HepG2 (cell line): ENCODE results near the gene PIAS3. TPM values are rescaled to one million over a fixed set of nuclear protein-coding genes. Genes with fewer than 3 reads are reported as not detected.
A peak's percentile ranks its signal among the peaks of the same experiment; 100 is the strongest.

Experiments used
- CREM ChIP-seq, 2 experiments: sonication (generic) in 1 of 2; formaldehyde crosslinking in 1 of 2; IDR thresholded peaks; 2 replicates each; pipeline versions ENCODE4 v1.4.0 to v1.6.1; 2016 to 2020; ENCODE audit warnings: antibody characterized with exemption in 1 of 2, mild to moderate bottlenecking in 1 of 2, missing genetic modification reagents in 1 of 2
- GPBP1L1 ChIP-seq: sonication (generic); formaldehyde crosslinking; IDR thresholded peaks from 2 replicates; pipeline ENCODE4 v1.5.0; 2020; ENCODE audit warnings: mild to moderate bottlenecking, missing genetic modification reagents
- HMGXB3 ChIP-seq: sonication (generic); formaldehyde crosslinking; IDR thresholded peaks from 2 replicates; pipeline ENCODE4 v1.4.0; 2020; ENCODE audit warnings: missing genetic modification reagents, borderline replicate concordance
- NFYC ChIP-seq: IDR thresholded peaks from 2 replicates; pipeline ENCODE4 v1.6.1; 2016; ENCODE audit warnings: missing genetic modification reagents, missing compliant biosample characterization
- NR3C1 ChIP-seq: sonication (generic); formaldehyde crosslinking; IDR thresholded peaks from 2 replicates; pipeline ENCODE4 v1.4.0; 2020; ENCODE audit warnings: missing genetic modification reagents
- ZHX2 ChIP-seq, 2 experiments: sonication (generic) in 1 of 2; formaldehyde crosslinking in 1 of 2; IDR thresholded peaks; 2 replicates each; pipeline versions ENCODE4 v1.6.1 to v1.9.0; 2014 to 2022; ENCODE audit warnings: antibody characterized with exemption in 1 of 2, borderline replicate concordance in 1 of 2, inconsistent platforms in 1 of 2, low read depth in 1 of 2, missing genetic modification reagents in 1 of 2
- ZNF678 ChIP-seq: sonication (generic); formaldehyde crosslinking; IDR thresholded peaks from 2 replicates; pipeline ENCODE4 v1.4.0; 2020; ENCODE audit warnings: mild to moderate bottlenecking, missing genetic modification reagents
- ZNF704 ChIP-seq: sonication (generic); formaldehyde crosslinking; IDR thresholded peaks from 2 replicates; pipeline ENCODE4 v1.8.1; 2023; ENCODE audit warnings: mild to moderate bottlenecking, inconsistent platforms, moderate library complexity, missing genetic modification reagents, borderline replicate concordance
- ZNF775 ChIP-seq: sonication (generic); formaldehyde crosslinking; IDR thresholded peaks from 2 replicates; pipeline ENCODE4 v1.4.0; 2020; ENCODE audit warnings: missing genetic modification reagents, mild to moderate bottlenecking, moderate library complexity, borderline replicate concordance
- ZSCAN5A ChIP-seq: sonication (generic); formaldehyde crosslinking; IDR thresholded peaks from 2 replicates; pipeline ENCODE4 v1.8.0; 2022; ENCODE audit warnings: mild to moderate bottlenecking, missing genetic modification reagents, borderline replicate concordance
- polyA plus RNA-seq, 8 experiments: library from polyadenylated mRNA; depleted of rRNA in 3 of 8; stranded (reverse) in 7 of 8; unstranded in 1 of 8; fragments of >200 nt; fragmentation: Illumina TruSeq in 4 of 8; extraction: Trizol in 4 of 8; gene quantifications; 2 replicates each; pipeline versions ENCODE4 v1.2.1 to v1.2.3, GENCODE V29; 2011 to 2016; ENCODE audit warnings: low read depth in 4 of 8, missing spikeins in 1 of 8, mixed read lengths in 1 of 8; ENCODE audit not compliant: insufficient read depth in 1 of 8
- total RNA-seq, 5 experiments: library from RNA; depleted of rRNA; stranded (reverse); fragments of >200 nt; fragmentation: Illumina TruSeq; extraction: Trizol; gene quantifications; 2 replicates each; pipeline ENCODE4 v1.2.3, GENCODE V29; 2016; ENCODE audit warnings: low read depth in 1 of 5

Gene PIAS3
- total and polyA plus RNA-seq, 2 of the 13 experiments (the other 11 are each of a cell fraction or from before 2014, with no cell fraction given), result 3.7 to 8.0 TPM

- no peak for TF ChIP-seq HMGXB3 (CRISPR knock-in tag)
- no peak for TF ChIP-seq GPBP1L1
- TF ChIP-seq NR3C1 (CRISPR knock-in tag), result no peak
- TF ChIP-seq ZHX2 (IDR thresholded peaks at IDR 0.05; ENCODE audit: low read depth), result no peak; the same call in 1 of the 2 replicates
- TF ChIP-seq ZHX2 (CRISPR knock-in tag; IDR thresholded peaks at IDR 0.05; ENCODE audit: borderline replicate concordance), result no peak
- peak; percentile 13; the same call in 1 of the 2 replicates for TF ChIP-seq NFYC (CRISPR knock-in tag)
- TF ChIP-seq ZNF775 (CRISPR knock-in tag), result no peak; the same call in 1 of the 2 replicates
- TF ChIP-seq CREM (IDR thresholded peaks at IDR 0.05), result peak; percentile 48
- no peak for TF ChIP-seq CREM (CRISPR knock-in tag; IDR thresholded peaks at IDR 0.05)
- TF ChIP-seq ZNF678, result no peak
- 0 out of 2 replicates have a peak, but pooled peaks have one; percentile 65 for TF ChIP-seq ZNF704 (CRISPR knock-in tag)
- TF ChIP-seq ZSCAN5A, result no peak
These were observed 35.0 kb downstream of the PIAS3 start, which contains the start of the genes POLR3C and RNF115 (continued) for GRCh38 chr1:145823565-145824498.
